Measurements from ENCODE around the gene ELAVL2.

GRCh38 chr9:23739753-23740152, 86.3 kb downstream of the ELAVL2 start:
- no peak for TF ChIP-seq MAFK (IDR thresholded peaks at IDR 0.05; ENCODE audit: low read depth, low read length)
- TF ChIP-seq POLR2A (IDR thresholded peaks at IDR 0.05; ENCODE audit: low read depth, low read length) = no peak
